ENCODE data around the gene TECPR1. TPM values are rescaled to one million over a fixed set of nuclear protein-coding genes. Genes with fewer than 3 reads are reported as not detected.

Gene TECPR1
- total RNA-seq, 1 donor from 2014 or later, result 25.5 TPM

GRCh38 chr7:98166668-98166970 lies 85.4 kb downstream of the TECPR1 start:
- DNase-seq (ENCODE audit: low spot score), result no peak

GRCh38 chr7:98165827-98166667 lies 86.0 kb downstream of the TECPR1 start:
- DNase-seq (ENCODE audit: low spot score), result no peak

Other genes starting within 250 kb of the TECPR1 start
- gene LMTK2, start 145.4 kb downstream of the TECPR1 start, total RNA-seq, result 10.2 TPM
- 0.67 TPM for gene BHLHA15, start 40.8 kb downstream of the TECPR1 start, total RNA-seq
- 355 TPM for gene BRI3, start 29.5 kb upstream of the TECPR1 start, total RNA-seq
- gene BAIAP2L1, start 148.9 kb upstream of the TECPR1 start, total RNA-seq, result 4.6 TPM

Data from mesenteric fat pad (tissue), 1 donor.